Measurements from ENCODE around the gene ADAD2.

ADAD2 gene

DNA sequence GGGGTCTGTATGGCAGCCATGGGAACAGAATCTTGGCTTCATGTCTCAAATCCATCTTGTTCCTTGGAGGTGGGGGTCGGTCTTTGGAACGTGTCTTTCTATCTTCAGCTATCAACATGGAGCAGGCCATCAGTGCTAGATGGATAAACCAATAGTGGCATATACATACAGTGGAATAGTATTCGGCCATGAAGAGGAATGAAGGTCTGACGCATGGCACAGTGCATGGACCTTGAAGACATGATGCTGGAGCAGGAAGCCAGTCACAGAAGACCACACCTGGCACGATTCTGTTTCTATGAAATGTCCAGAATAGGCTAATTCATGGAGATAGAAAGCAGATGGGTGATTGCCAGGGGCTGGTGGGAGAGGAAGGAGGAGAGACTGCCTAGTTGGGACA, 41.1 kb downstream of the ADAD2 start:
- TF ChIP-seq, protein P1, sequence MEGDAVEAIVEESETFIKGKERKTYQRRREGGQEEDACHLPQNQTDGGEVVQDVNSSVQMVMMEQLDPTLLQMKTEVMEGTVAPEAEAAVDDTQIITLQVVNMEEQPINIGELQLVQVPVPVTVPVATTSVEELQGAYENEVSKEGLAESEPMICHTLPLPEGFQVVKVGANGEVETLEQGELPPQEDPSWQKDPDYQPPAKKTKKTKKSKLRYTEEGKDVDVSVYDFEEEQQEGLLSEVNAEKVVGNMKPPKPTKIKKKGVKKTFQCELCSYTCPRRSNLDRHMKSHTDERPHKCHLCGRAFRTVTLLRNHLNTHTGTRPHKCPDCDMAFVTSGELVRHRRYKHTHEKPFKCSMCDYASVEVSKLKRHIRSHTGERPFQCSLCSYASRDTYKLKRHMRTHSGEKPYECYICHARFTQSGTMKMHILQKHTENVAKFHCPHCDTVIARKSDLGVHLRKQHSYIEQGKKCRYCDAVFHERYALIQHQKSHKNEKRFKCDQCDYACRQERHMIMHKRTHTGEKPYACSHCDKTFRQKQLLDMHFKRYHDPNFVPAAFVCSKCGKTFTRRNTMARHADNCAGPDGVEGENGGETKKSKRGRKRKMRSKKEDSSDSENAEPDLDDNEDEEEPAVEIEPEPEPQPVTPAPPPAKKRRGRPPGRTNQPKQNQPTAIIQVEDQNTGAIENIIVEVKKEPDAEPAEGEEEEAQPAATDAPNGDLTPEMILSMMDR (IDR thresholded peaks at IDR 0.05; ENCODE audit: insufficient read depth, low read depth, low read length, missing control alignments), result no peak
- H3K4me3 ChIP-seq (ENCODE audit: low read depth, low read length), result no peak overlapping the region
- DNase-seq (ENCODE audit: low read depth), result no peak

DNA sequence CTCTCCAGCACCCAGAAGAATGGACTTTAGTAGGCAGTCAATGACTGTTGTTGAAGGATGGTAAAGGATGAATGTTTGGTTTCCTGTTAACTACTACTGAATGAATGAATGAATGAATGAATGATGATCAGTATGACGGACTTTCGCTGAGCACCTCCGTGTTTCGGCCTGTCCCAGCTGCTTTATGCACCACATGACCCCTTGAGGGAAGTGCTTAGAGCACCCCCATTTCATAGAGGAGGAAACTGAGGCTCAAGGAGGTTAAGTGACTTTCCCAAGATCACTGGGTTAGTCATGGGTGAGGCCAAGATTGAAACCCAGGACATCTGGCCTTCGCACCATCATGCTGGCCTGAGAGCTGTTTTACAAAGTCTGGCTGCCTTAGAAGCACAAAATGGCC, 42.0 kb downstream of the ADAD2 start:
- TF ChIP-seq, protein P1 (IDR thresholded peaks at IDR 0.05; ENCODE audit: insufficient read depth, low read depth, low read length, missing control alignments), result no peak
- no peak overlapping the region for H3K4me3 ChIP-seq (ENCODE audit: low read depth, low read length)
- no peak for DNase-seq (ENCODE audit: low read depth)

DNA sequence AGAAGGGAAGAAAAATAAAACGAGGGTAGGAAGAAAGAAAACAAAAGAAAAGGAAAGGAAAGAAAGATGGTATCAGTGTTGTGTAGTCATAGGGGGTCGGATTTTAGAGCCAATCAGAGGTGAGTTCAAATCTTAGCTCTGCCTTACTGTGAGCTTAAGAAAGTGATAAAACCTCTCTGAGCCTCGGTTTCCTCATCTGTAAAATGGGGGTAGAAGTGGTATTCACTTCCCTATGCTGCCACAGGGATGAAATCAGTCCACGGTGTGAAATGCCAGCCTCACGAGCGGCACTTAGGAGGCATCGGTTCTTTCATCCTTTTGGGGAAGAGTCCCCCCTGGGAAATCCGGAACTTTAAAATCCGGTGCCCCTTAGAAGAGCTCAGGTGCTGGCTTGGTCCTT, 42.8 kb downstream of the ADAD2 start:
- TF ChIP-seq, protein P1 (IDR thresholded peaks at IDR 0.05; ENCODE audit: insufficient read depth, low read depth, low read length, missing control alignments), result no peak
- no peak overlapping the region for H3K4me3 ChIP-seq (ENCODE audit: low read depth, low read length)
- no peak for DNase-seq (ENCODE audit: low read depth)

DNA sequence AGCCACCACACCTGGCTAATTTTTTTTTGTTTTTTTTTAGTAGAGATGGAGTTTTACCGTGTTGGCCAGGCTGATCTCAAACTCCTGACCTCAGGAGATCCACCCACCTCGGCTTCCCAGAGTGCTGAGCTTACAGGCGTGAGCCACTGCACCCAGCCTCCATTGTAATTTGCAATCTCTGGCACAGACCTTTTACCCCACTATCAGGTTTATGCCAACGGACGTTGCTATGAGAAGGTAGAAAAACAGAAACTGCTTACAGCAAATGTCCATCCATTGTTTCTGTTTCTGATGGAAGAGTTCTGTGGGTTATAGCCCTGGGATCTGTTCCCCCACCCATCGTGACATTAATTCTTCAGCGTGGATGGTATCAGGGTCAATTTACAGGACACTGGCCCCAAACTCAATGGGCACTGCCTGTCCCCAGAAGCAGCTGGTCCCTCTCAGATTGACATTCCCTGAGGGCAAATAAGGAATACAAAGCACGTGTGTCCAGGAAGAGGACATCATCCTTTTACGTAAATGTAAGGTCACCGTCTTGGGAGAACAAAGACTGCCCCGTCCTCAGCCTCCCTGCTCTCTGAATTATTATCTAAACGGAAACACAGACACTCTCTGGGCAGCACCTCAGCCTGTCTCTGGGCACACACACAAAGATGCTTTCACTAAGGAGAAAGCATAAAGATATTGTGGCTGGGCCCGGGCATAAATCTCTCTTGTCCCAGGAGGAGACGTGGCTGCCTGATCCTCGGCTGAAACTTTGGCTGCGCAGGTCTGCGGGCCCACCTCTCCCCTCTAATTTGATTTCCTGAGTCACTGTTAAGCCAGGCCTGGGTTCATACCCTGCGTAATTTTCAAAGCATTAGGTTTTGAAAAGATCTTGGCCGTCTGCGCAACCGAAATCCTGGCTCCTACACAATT, 43.6 kb downstream of the ADAD2 start:
- TF ChIP-seq, protein P1 (IDR thresholded peaks at IDR 0.05; ENCODE audit: insufficient read depth, low read depth, low read length, missing control alignments), result no peak
- H3K4me3 ChIP-seq (ENCODE audit: low read depth, low read length), result no peak overlapping the region
- no peak for DNase-seq (ENCODE audit: low read depth)

DNA sequence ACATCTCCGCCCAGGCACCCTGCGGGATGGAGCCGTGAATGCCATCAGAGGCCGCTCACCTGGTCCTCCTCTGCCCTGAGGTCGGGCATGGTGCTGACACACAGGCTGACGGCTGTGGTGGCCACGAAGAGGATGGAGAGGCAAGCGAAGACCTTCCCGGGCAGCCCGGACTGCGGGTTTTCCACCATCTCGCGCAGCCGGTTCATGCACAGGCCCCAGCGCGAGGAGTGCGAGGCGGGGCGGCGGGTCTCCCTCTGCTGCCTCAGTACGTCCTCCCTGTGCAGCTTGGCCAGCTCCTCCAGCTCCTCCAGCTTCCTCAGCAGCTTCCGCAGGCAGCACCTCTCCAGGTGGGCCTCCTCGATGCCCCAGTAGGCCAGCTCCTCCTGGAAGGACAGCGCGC, 45.7 kb downstream of the ADAD2 start:
- TF ChIP-seq, protein P1 (IDR thresholded peaks at IDR 0.05; ENCODE audit: insufficient read depth, low read depth, low read length, missing control alignments), result no peak
- DNase-seq (ENCODE audit: low read depth), result no peak
- no peak overlapping the region for H3K4me3 ChIP-seq (ENCODE audit: low read depth, low read length)

DNA sequence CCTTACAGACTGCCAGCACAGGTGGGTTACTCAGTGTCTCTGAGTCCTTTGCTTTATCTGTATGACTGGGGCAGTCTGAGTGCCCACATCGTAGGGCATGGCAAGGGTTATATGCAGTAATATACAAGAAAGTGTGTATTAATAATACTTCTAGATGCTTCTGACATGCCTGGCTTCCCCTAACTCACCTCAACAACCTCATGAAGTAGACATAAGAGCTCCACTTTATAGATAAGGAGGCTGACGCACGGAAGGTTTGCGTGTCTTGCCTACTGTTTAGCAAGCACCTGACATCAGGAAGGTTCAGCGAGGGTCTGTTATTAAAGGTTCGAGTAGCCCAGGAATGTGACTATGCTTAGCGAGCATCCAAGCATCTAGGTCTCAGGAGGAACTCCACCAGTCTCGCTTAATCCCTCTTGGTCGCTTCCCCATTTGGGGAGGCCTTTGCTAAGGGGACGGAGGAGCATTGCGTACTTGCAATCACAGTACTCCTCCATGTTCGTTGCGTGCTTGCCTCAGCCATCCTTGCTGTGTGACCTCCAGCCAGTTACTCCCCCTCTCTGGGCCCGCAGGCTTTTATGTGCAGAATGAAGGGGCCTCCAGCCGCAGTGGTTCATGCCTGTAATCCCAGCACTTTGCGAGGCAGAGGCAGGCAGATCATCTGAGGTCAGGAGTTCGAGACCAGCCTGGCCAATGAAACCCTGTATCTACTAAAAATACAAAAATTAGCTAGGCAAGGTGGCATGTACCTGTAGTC, 47.2 kb downstream of the ADAD2 start:
- TF ChIP-seq, protein P1 (IDR thresholded peaks at IDR 0.05; ENCODE audit: insufficient read depth, low read depth, low read length, missing control alignments), result no peak
- DNase-seq (ENCODE audit: low read depth), result no peak
- no peak overlapping the region for H3K4me3 ChIP-seq (ENCODE audit: low read depth, low read length)

All from GM12865 (cell line).